HL-60 (cell line): ENCODE data around the gene PDE4C.

Experiments used
- DNase-seq, 2 experiments: peaks; one replicate each; pipeline ENCODE4 v3.0.0-alpha.2; 2010 to 2020; ENCODE audit warnings: low read depth in 1 of 2, low spot score in 1 of 2
- H3K27ac ChIP-seq: fragments of 250-450 bp; sonication (Bioruptor Pico); replicated peaks from 2 replicates; pipeline ENCODE4 v1.5.1; 2020; ENCODE audit warnings: mild to moderate bottlenecking, moderate library complexity
- H3K27me3 ChIP-seq: fragments of 250-450 bp; sonication (Bioruptor Pico); 2 replicates; pipeline ENCODE4 v1.5.1; 2021; ENCODE audit warnings: mild to moderate bottlenecking, moderate library complexity; ENCODE audit not compliant: insufficient read depth, poor library complexity, severe bottlenecking
- H3K4me3 ChIP-seq: replicated peaks from 2 replicates; pipeline ENCODE4 v1.5.1; 2011; ENCODE audit warnings: mild to moderate bottlenecking, control low read depth, low read length; ENCODE audit not compliant: insufficient read depth
- CTCF ChIP-seq: IDR thresholded peaks from one replicate; pipeline ENCODE4 v1.5.1; 2011; ENCODE audit warnings: low read length, control low read depth, inconsistent platforms; ENCODE audit not compliant: insufficient read depth
- GABPA ChIP-seq: IDR thresholded peaks from 2 replicates; pipeline ENCODE4 v1.6.1; 2012; ENCODE audit warnings: low read depth
- POLR2AphosphoS5 ChIP-seq: IDR thresholded peaks from 2 replicates; pipeline ENCODE4 v1.6.1; 2012; ENCODE audit warnings: low read depth
- REST ChIP-seq: IDR thresholded peaks from 2 replicates; pipeline ENCODE4 v1.6.1; 2012; ENCODE audit warnings: low read depth; ENCODE audit not compliant: insufficient replicate concordance
- SPI1 ChIP-seq: IDR thresholded peaks from 2 replicates; pipeline ENCODE4 v1.6.1; 2012; ENCODE audit warnings: low read depth, mild to moderate bottlenecking, borderline replicate concordance

The PDE4C gene

GRCh38 chr19:18264971-18265540 is 38.8 kb upstream of the PDE4C start:
- H3K27ac ChIP-seq = no peak overlapping the region
- no peak overlapping the region for H3K4me3 ChIP-seq
- DNase-seq = no peak
- H3K27me3 ChIP-seq = no peaks in the 10 kb centered on the region
- TF ChIP-seq REST (no peak), POLR2AphosphoS5 (no peak), SPI1 (no peak), GABPA (no peak), CTCF (no peak)

- Histone ChIP-seq H3K27me3 (no peaks in the 10 kb centered on the region), H3K4me3 (no peak overlapping the region), H3K27ac (no peak overlapping the region)
- TF ChIP-seq GABPA (no peak), CTCF (no peak), REST (no peak)
- no peak for DNase-seq
Observed at GRCh38 chr19:18264137-18264854, 38.1 kb upstream of the PDE4C start.

GRCh38 chr19:18263324-18264136 is 37.3 kb upstream of the PDE4C start:
- H3K27ac ChIP-seq = no peak overlapping the region
- DNase-seq = no peak
- no peak overlapping the region for H3K4me3 ChIP-seq
- H3K27me3 ChIP-seq = no peaks in the 10 kb centered on the region
- TF ChIP-seq CTCF = no peak
- TF ChIP-seq SPI1 = no peak
- TF ChIP-seq REST = no peak
- TF ChIP-seq POLR2AphosphoS5 = no peak
- no peak for TF ChIP-seq GABPA
